ENCODE results near the gene SERPINA6. TPM values are rescaled to one million over a fixed set of nuclear protein-coding genes. Genes with fewer than 3 reads are reported as not detected.

The SERPINA6 gene
- total RNA-seq, 1 experiment from 2014 or later, result not detected

DNA sequence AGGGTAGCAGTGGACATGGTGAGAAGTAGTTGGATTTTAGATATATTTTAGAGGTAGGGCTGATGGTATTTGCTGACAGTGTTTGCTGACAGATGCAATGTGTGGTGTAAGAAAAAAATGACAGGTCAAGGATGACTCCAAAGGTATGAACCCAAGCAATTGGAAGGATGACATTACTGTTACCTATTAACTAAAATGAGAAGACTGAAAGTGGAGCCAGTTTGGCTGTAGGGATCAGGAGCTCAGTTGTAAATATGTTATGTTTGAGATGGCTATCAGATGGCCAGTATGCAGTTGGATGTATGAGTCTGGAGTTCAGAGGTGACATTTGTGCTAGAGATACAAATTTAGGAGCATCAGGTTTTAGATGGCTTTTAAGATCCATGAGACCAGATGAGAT lies 17.4 kb upstream of the SERPINA6 start:
- in situ Hi-C loops (cut with HindIII; ENCODE audit: low pct_unique_long_range_greater_than_20kb, low sequenced_read_pairs), result no loop called here
- Histone ChIP-seq H3K4me3 (ENCODE audit: low read depth in 2 of 2, low read length in 2 of 2) (no peak overlapping the region), H3K36me3 (ENCODE audit: control insufficient read depth, insufficient read depth, low read length) (no peaks in the 10 kb centered on the region), H3K27me3 (ENCODE audit: control insufficient read depth, insufficient read depth, low read length) (no peaks in the 10 kb centered on the region), H3K4me1 (ENCODE audit: control insufficient read depth, insufficient read depth, low read length) (no peaks in the 10 kb centered on the region; the same call in 1 of the 2 replicates), H3K27ac (ENCODE audit: low read length) (no peak overlapping the region), H3K9me3 (ENCODE audit: control insufficient read depth, insufficient read depth, low read depth, low read length) (no peaks in the 10 kb centered on the region)
- DNase-seq (ENCODE audit: low read depth, low spot score) (no peak), ATAC-seq (no peak)
- BruUV-seq (replicated peaks), result no TSS peak
- intact Hi-C loops (cut with micrococcal nuclease; ENCODE audit: unreplicated experiment), result no loop called here
- POLR2A ChIA-PET, result no interaction called here
- no peak for TF ChIP-seq POLR2AphosphoS5 (IDR thresholded peaks at IDR 0.05; ENCODE audit: low read depth, low read length)
- CTCF ChIA-PET, result no interaction called here

DNA sequence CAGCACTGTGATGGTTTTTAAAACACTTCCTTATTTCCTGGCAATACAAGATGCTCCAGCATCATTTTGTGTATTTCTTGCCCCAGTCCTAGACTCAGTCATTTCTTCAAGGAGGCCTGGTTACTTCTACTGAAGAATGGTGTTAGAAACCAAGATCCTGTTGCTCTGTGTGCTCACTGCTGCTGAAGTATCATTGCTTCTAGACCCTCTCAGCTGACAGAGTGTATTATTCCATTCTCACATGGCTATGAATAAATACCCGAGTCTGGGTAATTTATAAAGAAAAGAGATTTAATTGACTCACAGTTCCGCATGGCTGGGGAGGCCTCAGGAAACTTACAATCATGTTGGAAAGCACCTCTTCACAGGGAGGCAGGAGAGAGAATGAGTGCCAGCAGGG lies 14.9 kb upstream of the SERPINA6 start:
- no peaks in the 10 kb centered on the region for H3K36me3 ChIP-seq (ENCODE audit: control insufficient read depth, insufficient read depth, low read length)
- no peak overlapping the region for H3K27ac ChIP-seq (ENCODE audit: low read length)
- no peak for ATAC-seq
- H3K4me3 ChIP-seq (ENCODE audit: low read depth in 2 of 2, low read length in 2 of 2), result no peak overlapping the region
- ChIA-PET CTCF (no interaction called here), POLR2A (no interaction called here)
- TF ChIP-seq POLR2AphosphoS5 (IDR thresholded peaks at IDR 0.05; ENCODE audit: low read depth, low read length) (no peak), TCF7L2 (IDR thresholded peaks at IDR 0.05; ENCODE audit: low read depth, low read length) (no peak), SIN3A (IDR thresholded peaks at IDR 0.05; ENCODE audit: borderline replicate concordance, insufficient read depth, low read depth, low read length) (no peak)
- TF ChIP-seq, protein P1, sequence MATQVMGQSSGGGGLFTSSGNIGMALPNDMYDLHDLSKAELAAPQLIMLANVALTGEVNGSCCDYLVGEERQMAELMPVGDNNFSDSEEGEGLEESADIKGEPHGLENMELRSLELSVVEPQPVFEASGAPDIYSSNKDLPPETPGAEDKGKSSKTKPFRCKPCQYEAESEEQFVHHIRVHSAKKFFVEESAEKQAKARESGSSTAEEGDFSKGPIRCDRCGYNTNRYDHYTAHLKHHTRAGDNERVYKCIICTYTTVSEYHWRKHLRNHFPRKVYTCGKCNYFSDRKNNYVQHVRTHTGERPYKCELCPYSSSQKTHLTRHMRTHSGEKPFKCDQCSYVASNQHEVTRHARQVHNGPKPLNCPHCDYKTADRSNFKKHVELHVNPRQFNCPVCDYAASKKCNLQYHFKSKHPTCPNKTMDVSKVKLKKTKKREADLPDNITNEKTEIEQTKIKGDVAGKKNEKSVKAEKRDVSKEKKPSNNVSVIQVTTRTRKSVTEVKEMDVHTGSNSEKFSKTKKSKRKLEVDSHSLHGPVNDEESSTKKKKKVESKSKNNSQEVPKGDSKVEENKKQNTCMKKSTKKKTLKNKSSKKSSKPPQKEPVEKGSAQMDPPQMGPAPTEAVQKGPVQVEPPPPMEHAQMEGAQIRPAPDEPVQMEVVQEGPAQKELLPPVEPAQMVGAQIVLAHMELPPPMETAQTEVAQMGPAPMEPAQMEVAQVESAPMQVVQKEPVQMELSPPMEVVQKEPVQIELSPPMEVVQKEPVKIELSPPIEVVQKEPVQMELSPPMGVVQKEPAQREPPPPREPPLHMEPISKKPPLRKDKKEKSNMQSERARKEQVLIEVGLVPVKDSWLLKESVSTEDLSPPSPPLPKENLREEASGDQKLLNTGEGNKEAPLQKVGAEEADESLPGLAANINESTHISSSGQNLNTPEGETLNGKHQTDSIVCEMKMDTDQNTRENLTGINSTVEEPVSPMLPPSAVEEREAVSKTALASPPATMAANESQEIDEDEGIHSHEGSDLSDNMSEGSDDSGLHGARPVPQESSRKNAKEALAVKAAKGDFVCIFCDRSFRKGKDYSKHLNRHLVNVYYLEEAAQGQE (IDR thresholded peaks at IDR 0.05; ENCODE audit: insufficient read depth in 1 of 2, low read depth in 2 of 2, low read length in 1 of 2), result no peak
- TF ChIP-seq, protein P2, sequence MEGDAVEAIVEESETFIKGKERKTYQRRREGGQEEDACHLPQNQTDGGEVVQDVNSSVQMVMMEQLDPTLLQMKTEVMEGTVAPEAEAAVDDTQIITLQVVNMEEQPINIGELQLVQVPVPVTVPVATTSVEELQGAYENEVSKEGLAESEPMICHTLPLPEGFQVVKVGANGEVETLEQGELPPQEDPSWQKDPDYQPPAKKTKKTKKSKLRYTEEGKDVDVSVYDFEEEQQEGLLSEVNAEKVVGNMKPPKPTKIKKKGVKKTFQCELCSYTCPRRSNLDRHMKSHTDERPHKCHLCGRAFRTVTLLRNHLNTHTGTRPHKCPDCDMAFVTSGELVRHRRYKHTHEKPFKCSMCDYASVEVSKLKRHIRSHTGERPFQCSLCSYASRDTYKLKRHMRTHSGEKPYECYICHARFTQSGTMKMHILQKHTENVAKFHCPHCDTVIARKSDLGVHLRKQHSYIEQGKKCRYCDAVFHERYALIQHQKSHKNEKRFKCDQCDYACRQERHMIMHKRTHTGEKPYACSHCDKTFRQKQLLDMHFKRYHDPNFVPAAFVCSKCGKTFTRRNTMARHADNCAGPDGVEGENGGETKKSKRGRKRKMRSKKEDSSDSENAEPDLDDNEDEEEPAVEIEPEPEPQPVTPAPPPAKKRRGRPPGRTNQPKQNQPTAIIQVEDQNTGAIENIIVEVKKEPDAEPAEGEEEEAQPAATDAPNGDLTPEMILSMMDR (IDR thresholded peaks at IDR 0.05), result no peak
- H3K27me3 ChIP-seq (ENCODE audit: control insufficient read depth, insufficient read depth, low read length), result no peaks in the 10 kb centered on the region
- intact Hi-C loops (cut with micrococcal nuclease; ENCODE audit: unreplicated experiment) (no loop called here), in situ Hi-C loops (cut with HindIII; ENCODE audit: low pct_unique_long_range_greater_than_20kb, low sequenced_read_pairs) (no loop called here)
- BruUV-seq (replicated peaks), result no TSS peak
- no peak for DNase-seq (ENCODE audit: low read depth, low spot score)
- no peaks in the 10 kb centered on the region for H3K9me3 ChIP-seq (ENCODE audit: control insufficient read depth, insufficient read depth, low read depth, low read length)
- H3K4me1 ChIP-seq (ENCODE audit: control insufficient read depth, insufficient read depth, low read length), result no peaks in the 10 kb centered on the region; the same call in 1 of the 2 replicates

DNA sequence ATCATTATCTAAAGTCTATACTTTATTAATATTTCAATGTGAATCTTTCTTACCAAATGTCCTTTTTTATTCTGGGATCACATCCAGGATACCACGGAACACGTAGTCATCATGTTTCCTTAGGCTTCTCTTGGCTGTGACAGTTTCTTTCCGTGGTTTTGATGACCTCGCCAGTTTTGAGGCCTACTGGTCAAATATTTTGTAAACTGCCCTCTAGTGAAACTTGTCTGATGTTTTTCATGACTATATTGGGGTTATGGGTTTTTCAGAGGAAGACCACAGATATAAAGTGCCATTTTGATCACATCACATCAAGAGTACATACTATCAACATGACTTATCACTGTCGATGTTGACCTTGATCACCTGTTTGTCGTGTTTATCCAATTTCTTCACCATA lies 14.1 kb upstream of the SERPINA6 start:
- DNase-seq (ENCODE audit: low read depth, low spot score) (no peak), ATAC-seq (no peak)
- in situ Hi-C loops (cut with HindIII; ENCODE audit: low pct_unique_long_range_greater_than_20kb, low sequenced_read_pairs), result no loop called here
- BruUV-seq (replicated peaks), result no TSS peak
- Histone ChIP-seq H3K36me3 (ENCODE audit: control insufficient read depth, insufficient read depth, low read length) (no peaks in the 10 kb centered on the region), H3K4me1 (ENCODE audit: control insufficient read depth, insufficient read depth, low read length) (no peaks in the 10 kb centered on the region; the same call in 1 of the 2 replicates), H3K9me3 (ENCODE audit: control insufficient read depth, insufficient read depth, low read depth, low read length) (no peaks in the 10 kb centered on the region), H3K27me3 (ENCODE audit: control insufficient read depth, insufficient read depth, low read length) (no peaks in the 10 kb centered on the region), H3K27ac (ENCODE audit: low read length) (no peak overlapping the region), H3K4me3 (ENCODE audit: low read depth in 2 of 2, low read length in 2 of 2) (no peak overlapping the region)
- ChIA-PET POLR2A (no interaction called here), CTCF (no interaction called here)
- TF ChIP-seq POLR2AphosphoS5 (IDR thresholded peaks at IDR 0.05; ENCODE audit: low read depth, low read length) (no peak), TCF7L2 (IDR thresholded peaks at IDR 0.05; ENCODE audit: low read depth, low read length) (no peak), SIN3A (IDR thresholded peaks at IDR 0.05; ENCODE audit: borderline replicate concordance, insufficient read depth, low read depth, low read length) (no peak)
- TF ChIP-seq, protein P2 (IDR thresholded peaks at IDR 0.05), result no peak
- TF ChIP-seq, protein P1 (IDR thresholded peaks at IDR 0.05; ENCODE audit: insufficient read depth in 1 of 2, low read depth in 2 of 2, low read length in 1 of 2), result no peak
- intact Hi-C loops (cut with micrococcal nuclease; ENCODE audit: unreplicated experiment), result no loop called here
